NCI-H748 treated with DMSO at 0.1 percent for 48 hours (cell line): ENCODE results near the gene CTIF.

ENCODE experiments used
- DNase-seq: peaks from one replicate; lab custom pipeline; 2025; lab: John Stamatoyannopoulos, UW

Gene CTIF

DNA sequence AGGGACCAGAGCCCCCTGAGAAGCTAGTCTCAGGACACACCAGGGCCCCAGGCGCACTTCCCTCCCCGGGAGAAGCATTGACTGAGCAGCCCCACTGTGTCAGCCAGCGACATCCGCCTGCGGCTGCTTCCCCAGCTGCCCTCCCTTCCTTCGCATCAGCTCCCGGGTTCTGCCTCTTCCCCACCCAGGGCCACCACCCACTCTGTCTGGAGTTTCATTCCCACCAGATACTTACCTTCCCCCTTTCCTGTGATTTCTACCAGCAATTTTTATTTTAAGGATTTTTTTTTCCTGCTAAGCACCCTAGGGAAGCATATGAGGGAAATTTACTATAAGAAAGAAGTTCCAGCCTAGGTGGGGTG, 312.7 kb downstream of the CTIF start:
- DNase-seq: no peak

DNA sequence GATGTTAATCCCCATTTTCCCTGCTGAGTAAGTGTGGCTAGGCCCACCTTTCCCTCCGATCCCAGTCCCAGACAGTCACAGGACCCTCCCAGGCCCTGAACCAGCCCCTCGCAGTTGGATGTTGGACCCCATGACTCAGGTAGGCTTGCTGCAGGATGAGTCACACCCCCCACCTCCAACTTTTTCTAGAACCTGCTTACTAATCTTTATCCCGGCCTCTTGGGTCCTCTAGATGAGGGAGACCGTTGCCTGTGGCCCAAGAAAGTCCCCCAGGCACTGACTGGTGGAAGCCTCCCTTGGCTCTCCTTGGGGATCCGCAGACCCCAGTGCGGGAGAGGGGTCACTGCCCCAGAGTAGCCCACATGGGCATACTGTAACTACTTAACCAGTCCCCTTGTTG, 313.5 kb downstream of the CTIF start:
- no peak for DNase-seq

DNA sequence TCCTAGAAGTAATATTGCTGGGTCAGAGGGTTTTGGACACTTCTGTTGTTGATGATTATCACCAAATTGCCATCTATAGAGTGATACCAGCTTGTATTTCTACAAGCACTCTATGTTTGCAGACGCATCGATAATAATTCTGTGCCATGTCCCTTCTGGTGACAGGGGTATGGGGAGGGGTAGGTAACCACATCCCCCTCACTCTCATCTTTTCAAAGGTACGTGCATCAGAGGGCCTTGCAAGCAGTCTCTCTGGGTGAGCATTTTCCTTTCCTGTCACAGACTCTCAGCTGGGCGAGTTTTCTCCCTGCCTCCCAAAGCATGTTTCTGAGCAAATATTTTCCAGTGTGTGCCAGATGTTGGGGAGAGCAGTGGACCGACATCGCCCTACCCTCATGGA, 314.0 kb downstream of the CTIF start:
- DNase-seq: no peak

DNA sequence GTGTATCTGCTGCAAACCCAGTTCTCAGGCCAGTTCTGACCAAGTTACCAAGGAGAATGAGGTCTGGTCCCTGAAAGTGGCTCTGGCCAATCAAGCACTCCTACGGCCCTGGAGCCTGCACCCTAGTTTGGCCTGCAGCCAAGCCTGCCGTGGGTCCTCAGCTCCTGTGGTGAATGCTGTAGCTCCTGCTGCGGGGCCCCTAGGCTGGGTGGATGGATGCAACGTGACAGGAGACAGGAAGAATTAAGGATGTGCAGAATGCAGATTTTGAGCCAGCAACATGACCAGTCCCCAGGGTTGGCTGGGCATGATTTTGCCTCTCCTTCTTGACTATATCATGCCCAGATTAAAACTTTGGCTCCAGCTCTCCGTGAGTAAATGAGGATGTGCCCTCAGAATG, 314.8 kb downstream of the CTIF start:
- DNase-seq: no peak

DNA sequence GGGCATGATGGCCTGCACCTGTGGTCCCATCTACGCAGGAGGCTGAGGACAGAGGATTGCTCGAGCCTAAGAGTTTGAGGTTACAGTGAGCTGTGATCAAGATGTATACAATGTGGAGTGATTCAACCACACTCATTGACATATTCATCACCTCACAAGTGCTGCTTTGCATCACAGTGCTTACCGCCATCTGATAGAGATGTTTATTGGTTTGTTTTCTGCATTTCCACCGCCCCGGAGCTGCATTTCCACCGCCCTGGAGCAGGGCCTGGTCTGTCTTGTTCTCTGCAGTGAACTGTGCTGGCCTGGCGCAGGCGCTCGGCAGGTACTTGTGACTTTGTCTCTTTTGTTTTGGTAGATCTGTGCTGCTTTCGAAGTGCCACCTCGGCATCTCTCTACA, 315.9 kb downstream of the CTIF start:
- no peak for DNase-seq

DNA sequence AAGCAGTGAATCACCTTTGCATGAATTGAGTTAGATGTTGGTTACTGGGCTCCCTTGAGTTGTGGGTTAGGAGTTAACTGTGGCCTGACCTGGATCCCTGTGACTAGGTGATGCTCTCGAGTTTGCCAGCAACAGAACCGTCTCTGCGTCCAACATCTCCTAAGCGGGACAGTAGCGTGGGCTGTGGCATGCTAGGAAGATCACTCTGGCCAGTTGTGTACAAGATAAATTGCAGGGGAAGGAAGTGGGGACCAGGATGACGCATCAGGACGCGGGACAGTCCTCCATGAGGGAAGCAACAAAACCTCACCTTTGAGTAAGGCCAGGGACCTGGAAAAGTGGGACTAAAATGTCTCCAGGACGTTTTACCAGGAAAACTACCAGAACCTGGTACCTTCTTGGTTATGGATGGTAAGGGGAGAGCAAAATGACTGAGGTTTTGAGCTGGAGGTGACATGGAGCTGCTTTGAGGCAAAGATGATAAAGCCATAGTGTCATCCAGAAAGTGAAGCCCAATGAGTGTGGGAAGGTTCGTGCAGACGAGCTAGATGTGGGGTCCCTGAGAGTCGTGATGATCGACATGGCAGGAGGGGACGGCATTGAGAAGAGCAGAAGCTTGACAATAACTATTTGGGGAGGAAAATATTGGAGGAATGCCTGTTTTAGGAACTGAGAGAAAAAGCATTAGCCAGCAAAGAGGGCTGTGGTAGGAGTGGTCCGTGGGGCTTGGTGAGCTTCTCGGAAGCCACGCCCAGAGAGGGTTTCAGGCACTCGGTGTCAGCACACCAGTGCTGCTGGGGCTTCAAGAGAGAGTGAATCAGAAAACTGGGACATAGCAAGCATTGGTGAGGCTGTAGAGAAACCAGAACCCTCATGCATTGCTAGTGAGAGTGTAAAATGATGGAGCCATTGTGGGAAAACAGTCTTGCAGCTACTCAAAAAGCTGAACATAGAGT, 316.9 kb downstream of the CTIF start:
- no peak for DNase-seq

DNA sequence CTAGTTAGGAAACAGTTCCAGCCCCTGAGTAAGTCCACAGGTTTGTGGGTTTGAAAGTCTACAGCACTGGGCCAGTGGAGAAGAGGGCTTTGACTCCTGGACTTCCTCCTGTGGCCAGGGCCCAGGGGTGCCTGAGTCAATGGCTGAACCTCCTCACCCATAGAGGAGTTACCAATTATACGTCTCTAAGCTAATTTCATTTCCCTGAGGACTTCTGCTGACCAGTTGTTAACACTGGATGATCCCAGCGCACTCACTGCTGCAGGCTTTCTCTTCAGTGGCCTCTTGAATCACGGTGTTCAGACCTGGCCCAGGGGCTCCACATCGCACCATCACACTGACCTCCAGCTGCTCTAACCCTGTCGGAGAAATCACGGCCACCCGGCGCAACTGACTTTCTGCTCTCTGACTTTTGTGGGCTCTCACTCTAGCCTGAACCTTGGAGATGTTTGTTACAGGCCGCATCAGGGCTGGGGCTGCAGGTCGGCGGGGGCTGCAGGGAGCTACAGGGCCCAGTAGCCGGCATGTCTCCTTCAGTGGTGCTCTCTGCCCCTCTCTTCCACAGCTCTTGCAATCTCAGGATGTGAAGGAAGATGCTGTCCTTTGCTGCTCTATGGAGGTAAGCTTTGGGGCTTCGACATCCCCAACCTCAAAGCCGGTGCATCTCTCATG, 318.3 kb downstream of the CTIF start:
- DNase-seq: no peak

DNA sequence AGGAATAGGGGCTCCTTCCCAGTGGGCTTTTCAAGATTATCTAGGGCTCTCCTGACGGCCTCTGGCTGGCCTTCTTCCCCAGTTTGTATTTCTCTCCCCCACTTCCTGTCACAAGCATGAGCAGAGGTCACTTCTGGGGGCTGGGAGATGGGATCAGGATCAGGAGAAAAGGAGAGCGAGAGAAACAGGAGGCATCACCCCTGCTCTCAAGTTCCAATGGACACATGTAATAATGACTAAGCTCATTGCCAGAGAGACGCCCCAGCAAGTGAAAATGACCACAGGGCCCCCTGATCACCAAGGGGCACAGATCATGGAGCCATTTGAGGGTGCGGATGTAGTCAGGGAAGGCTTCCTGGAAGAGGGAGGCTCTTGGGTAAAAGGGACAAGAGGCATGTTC, 319.8 kb downstream of the CTIF start:
- no peak for DNase-seq

DNA sequence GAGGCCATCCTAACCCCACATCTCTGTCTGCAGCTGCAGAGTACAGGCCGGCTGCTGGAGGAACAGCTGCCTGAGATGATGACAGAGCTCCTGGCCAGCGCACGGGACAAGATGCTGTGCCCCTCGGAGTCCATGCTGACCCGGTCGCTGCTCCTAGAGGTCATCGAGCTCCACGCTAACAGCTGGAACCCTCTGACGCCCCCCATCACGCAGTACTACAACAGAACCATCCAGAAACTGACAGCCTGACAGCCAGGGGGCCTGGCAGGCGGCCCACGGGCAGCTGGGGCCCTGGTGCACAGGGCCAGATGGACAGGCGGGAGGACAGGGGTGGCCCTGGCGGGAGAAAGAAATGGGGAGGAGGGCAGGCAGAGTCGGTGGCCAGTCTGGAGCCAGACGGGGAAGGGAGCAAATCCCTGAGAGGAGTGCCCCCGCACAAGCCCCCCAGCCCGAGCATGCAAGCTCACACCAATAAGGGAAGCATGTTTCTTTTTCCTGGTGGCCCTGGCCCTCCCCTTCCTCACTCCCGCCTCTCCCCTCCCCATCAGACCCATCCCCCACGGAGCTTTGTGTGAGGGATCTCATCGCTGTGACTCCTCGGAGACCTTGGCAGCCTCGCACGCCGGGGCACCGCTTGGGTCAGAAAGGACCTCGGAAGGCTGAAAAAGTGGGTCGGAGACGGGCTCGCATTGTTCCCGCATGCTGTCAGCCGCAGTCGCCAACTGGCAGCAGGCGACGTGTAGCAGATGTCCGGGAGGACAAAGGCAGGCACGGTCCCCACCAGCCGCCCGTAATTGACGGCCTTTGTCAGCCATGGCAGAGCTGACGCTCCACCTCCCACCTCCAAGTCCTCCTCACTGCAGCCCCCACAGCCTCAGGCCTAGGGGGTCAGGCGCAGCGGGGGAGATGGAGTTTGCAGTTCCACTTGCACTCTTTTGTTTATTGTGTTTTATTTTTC, 320.8 kb downstream of the CTIF start:
- no peak for DNase-seq

DNA sequence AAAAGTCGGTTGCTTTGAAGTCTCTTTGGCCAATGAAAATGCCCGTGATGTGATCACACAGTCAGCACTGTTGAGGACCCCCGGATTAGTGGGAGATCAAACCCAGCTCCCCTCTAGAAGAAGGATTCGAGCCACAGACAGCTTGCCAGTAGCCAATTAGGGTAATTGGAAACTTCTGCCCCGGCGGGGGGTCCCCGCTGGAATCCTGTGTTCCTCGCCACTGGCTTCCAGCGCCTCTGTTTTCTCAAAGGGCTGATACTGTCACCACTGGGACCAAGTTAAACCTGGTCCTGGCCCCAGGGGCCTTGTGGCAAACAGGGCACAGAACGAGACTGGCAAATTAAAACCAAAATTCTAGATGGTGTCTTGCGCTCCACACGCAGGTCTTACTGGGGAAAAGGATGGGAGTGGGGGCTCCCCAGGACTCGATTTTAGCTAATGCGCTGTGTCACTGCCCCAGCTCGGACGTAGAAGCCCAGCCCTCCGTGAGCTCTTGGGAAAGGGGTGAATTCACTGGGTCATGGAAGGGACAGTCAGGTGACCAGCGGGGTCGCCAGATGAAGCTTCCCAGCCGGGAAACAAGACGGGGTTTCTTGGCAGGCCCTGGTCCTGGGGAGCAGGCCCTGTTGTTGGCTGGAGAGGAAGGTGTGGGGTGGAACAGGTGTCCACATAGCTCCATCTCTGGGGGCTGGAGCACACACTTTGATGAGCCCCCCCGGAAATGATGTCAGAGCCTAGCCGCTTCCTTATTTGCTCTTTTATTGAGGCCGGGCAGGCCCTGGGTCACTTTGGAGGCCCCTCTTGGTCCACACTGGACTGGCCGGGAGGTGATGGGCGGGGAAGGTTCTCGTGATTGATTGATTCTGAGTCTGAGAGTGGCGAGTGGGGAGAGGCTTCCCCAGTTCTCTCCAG, 321.7 kb downstream of the CTIF start:
- no peak for DNase-seq

DNA sequence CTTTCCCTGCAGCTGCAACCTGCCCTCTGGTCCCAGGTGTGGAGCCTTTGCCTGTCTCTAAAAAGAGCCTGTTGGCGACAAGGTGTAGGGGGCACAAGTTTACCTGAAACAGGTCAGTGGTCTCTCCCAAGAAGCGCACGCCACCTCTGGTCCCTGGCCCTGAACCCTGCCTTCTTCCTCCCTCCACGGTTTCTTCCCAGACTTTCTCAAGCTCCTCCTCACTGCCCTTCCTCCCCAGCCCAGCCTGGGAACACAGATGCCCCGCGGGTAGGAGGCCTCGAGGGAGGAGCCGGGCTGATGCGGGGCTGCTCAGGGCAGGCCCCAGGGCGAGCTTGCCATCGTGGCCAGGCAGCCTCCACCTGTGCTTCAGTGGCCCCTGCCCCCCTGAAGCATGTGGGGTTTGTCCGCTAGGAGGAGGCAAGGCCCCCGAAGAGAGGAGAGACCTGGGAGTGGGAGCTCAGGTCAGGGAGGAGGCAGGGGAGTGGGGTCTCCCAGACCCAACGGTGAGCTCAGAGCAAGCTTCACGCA, 322.4 kb downstream of the CTIF start:
- DNase-seq: no peak

DNA sequence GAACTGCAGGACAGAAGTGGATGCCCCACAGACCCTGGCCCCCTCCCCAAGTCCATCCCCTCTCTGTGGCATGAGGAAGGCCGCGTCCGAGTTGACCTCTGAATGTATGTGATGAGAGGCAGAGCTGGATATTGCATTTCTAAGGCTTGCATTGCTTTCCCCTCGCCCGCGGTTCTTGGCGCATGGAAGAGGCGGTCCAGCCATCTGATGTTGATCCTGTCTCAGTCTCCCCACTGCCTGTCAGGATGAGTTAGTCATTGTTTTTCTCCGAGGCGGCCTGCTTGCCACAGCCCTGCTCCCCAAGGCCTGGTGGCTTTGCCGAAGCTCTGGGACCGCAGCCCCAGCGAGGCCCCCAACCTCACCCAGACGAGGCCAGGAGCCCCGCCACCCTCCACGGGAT, 323.3 kb downstream of the CTIF start:
- DNase-seq: no peak

DNA sequence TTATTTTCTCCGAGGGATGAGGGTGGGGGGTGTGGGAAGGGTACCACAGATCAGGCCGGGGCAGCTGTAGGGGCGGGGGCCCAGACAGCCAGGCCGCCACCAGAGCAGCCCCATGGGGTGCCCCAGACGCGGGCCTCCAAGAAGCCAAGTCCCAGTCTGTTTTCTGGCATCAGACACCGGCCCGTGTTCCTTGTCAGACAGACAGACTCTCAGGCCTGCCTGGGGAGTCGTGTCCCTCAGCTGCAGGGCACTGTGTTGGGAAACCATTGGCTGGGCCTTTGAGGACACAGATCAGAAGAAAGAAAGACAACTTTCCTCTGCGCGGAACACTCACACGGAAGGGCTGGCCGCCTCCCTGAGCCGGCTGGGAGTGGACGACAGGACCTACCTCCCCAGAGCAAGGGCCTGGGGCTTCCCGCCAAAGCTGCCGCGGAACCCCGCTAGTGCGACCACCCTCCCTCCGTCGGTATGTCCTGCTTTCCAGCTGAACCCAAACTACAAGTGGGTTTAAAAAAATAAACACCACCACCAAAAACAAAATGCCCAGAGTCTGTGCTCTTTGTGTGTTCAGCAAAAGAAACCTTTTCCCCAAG, 323.9 kb downstream of the CTIF start:
- no peak for DNase-seq

DNA sequence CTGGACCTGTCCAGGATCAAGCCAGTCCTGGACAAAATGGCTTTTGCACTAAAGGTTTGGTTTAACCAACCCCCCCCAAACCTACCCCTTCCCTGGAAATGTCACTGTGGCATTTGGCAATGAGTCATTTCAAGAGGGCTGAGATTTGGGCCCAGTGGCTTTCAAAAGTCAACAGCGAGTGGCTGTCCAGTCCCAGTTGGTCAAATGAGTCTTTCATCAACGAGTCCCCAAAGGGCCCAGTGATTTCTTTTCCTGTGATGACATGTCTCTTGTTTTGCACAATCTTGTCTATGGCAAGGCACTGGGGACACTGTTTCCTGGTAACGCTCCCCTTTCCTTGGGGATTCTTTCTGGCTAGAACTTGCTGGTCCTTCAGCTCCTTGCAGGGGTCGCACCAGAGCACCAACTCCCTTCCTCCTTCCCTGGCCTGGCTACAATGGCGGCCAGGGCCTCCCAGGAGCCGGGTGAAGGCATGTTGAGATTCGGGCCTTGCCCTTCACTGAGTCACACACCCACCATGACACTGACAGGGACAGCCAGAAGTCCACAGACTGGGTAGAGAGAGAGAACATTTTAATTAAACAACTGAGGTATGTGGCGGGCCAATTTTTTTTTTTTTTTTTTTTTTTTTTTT, 324.7 kb downstream of the CTIF start:
- no peak for DNase-seq

DNA sequence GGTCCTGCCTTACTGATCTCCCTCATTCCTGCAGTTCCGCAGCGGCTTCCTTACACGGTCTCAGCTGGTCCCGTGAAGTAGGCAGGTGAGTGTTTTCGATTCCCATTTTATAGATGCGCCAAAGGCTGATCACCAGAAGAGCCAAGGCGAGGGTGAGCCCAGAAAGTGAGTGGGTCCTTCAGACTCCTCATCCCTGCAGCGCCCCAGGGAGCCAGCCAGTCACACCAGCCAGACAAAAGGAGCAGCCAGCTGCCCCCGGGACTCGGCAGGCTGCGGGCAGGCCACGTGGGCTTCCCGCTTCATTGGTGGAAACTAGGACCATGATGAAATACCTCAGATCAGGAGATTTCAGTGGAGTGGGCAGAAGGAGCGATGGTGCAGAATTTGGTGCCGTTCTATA, 326.0 kb downstream of the CTIF start:
- no peak for DNase-seq

DNA sequence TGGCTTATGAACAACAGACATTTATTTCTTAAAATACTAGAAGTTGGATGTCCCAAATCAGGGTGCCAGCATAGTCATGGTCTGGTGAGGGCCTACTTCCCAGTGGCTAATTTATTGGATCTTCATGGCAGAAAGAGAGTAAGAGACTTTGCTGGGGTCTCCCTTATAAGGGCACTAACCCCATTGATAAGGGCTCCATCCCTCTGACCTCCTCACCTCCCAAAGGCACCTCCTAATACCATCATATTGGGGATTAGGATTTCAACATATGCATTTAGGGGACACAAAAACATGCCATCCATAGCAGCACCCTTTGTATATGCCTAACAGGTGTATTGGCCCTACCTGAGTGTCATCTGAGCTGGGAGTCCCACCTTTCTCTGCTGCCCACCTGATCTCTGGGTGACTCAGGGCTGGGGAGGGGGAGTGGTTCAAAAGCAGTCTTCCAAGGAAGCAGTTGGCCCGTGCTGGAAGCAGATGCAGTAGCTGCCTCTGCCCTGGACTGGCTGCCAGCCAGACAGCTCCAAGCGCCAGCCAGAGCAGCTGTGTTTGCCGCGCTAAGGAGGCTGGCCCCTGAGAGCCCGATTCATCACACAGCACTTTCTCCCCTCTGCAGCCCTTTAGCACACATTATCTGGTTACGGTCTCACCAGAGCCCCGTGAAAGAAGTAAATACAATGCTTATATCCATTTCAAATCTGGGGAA, 327.4 kb downstream of the CTIF start:
- DNase-seq: peak; percentile 15

DNA sequence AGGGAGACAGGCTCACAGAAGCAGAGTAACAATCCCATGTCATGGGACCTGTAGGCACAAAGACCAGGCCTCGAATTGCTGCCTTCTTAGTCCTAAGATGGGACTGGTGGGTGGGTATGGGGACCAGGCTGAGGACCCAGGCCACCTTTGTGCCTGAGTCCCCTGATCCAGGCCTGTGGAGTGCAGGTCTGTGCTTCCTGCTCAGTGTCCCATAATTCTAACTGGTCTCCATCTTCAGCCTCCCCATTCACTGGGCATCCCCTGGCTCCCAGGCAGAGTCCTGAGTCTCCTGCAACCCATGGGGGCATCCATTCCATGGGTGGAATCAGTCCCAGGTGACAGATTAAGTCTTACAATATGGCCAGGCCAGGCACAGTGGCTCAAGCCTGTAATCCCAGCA, 328.0 kb downstream of the CTIF start:
- DNase-seq: no peak

DNA sequence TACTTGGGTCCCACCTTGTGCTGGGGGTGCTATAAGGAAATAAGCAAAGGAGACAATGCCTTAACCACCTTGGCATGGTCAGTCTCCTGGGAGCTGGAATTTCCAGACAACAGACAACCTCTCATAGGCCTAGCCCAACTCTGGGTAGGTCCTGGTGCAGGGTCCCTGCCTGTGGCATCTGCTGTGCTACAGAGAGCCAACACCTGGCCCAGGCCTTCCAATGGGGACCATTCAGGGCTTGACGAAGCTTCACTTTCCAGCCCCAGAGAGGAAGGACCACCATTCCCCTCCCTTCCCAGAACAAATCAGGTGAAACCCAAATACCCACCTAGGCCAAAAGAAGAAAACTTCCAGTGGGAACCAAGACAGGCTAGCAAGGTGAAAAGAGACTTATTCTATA, 329.1 kb downstream of the CTIF start:
- no peak for DNase-seq
